Keratinocyte (primary cell): ENCODE results near the gene MUC4.

Source experiments
- CTCF ChIP-seq, 3 experiments: IDR thresholded peaks in 1 of 3; conservative IDR thresholded peaks in 1 of 3; optimal IDR thresholded peaks in 1 of 3; 2 replicates in 2 of 3; 3 replicates in 1 of 3; pipeline versions ENCODE3 to v1.5.1; 2011; ENCODE audit warnings: low read length in 3 of 3, mild to moderate bottlenecking in 3 of 3, moderate library complexity in 2 of 3, control low read depth in 1 of 3, inconsistent platforms in 1 of 3; ENCODE audit not compliant: insufficient read depth in 2 of 3; ENCODE audit errors: extremely low read depth in 1 of 3
- EZH2 ChIP-seq: IDR thresholded peaks from one replicate; pipeline ENCODE4 v1.6.1; 2012; ENCODE audit warnings: inconsistent platforms, mild to moderate bottlenecking, low read length, moderate library complexity

GRCh38 chr3:195823999-195824398 is 12.3 kb upstream of the MUC4 start:
- TF ChIP-seq EZH2 (no peak), CTCF (optimal IDR thresholded peaks at IDR 0.05 in 1 of 3, IDR thresholded peaks at IDR 0.05 in 1 of 3, conservative IDR thresholded peaks at IDR 0.05 in 1 of 3; ENCODE audit: extremely low read depth in 1 of 3, insufficient read depth in 2 of 3, low read length in 3 of 3) (no peak)
